ENCODE data around the gene PUDP.
"Not testable (repeated sequence)": the region's sequence is repeated elsewhere in the genome, so short reads cannot be mapped to it uniquely, and the experiment has no call there.

Gene PUDP

DNA sequence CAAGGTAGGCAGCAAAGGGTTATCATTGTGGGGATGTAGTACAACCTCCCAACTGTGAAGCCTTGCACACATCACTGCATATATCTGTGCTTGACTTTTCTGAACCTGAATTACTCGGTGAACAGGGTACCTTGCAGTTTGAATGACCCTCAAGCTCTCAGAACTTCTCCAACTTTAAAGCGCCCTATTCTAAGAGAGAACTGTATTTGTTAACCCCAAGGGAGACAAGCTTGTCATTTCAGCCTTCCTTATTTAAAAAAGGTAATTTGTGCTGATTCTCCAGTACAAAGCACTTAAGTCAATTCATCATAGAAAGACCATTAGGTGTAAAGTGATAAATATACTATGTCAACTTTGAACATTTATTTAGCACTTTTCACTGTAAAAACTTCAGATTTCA lies 122.5 kb downstream of the PUDP start:
- no peak for FAIRE-seq

GRCh38 chrX:7024850-7025249 lies 123.1 kb downstream of the PUDP start:
- FAIRE-seq, result no peak

GRCh38 chrX:7022996-7023395 lies 125.0 kb downstream of the PUDP start:
- FAIRE-seq, result not testable (repeated sequence)

- FAIRE-seq, result no peak
Measured at GRCh38 chrX:7021991-7022390, 126.0 kb downstream of the PUDP start.

DNA sequence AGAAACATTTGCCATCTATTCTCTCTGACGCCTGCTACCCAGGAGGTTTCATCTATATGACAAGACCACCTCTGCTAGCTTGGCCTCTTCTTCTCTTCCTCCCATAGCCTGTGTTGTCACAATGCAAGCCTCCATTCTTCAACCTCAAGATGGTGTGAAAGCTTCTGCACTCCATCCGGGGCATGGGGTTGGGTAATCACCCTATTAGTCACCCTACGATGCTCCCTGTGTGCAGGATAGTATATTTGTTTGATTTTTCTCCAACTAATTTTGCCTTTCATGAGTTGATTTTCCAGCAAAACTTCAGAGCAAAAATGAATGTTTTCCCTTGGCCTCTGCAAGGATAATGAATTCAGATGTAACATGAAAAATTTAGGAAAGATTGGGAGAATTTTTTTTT lies 128.4 kb downstream of the PUDP start:
- no peak for FAIRE-seq

- FAIRE-seq, result not testable (repeated sequence)
Measured at GRCh38 chrX:7012262-7012834, 135.6 kb downstream of the PUDP start.

- not testable (repeated sequence) for FAIRE-seq
Measured at GRCh38 chrX:7010897-7011296, 137.1 kb downstream of the PUDP start.

DNA sequence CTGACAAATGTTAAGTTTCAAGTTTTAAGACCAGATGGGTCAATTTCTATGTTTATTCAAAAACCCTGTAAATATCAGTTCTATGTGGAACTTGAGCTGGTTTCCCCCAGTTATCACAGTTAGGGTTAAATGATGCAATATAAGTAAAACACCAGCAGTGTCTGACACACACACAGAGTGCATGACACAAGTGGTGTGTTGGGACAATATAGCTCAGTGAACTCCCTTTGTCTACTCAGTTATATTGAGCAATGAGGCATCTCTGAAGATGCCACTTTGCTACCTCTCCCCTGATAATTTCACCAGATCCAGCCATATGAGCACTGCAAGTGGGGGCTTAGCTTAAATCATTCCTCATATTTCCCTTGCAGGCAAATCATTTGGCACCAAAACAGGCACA lies 140.6 kb downstream of the PUDP start:
- FAIRE-seq, result not testable (repeated sequence)
